ENCODE data around the gene HSPG2.

HSPG2 gene

GRCh38 chr1:21879928-21880618, 57.0 kb downstream of the HSPG2 start:
- DNase-seq (ENCODE audit: low spot score): no peak

DNA sequence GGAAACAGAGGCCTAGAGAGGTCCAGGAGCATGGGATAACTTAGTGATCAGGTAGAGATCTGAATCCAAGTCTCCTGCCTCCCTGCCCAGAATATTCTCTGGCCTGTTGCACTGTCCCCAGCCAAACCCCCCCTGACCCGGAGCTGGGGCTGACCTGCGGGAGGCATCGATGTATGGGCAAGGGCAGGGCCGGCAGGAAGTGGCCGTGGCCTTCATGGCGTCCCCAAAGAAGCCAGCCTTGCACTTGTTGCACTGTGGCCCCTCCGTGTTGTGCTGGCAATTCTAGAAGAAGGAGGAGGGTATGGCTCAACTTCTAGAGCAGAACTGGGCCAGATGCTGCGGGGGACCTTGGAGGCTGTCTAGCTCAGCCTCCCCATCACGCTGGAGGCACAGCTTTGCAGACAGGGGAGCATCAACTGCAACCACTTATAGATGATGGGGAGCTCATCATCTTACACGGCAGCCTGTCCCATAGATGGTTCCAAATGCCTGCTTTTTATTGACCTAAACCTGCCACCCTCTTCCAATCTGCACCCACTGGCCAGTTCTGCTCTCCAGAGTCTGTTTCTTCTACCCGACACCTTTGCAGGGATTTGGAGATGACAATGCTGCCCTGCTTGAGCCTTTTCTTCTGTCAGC, 58.2 kb downstream of the HSPG2 start:
- no peak for DNase-seq (ENCODE audit: low spot score)

DNA sequence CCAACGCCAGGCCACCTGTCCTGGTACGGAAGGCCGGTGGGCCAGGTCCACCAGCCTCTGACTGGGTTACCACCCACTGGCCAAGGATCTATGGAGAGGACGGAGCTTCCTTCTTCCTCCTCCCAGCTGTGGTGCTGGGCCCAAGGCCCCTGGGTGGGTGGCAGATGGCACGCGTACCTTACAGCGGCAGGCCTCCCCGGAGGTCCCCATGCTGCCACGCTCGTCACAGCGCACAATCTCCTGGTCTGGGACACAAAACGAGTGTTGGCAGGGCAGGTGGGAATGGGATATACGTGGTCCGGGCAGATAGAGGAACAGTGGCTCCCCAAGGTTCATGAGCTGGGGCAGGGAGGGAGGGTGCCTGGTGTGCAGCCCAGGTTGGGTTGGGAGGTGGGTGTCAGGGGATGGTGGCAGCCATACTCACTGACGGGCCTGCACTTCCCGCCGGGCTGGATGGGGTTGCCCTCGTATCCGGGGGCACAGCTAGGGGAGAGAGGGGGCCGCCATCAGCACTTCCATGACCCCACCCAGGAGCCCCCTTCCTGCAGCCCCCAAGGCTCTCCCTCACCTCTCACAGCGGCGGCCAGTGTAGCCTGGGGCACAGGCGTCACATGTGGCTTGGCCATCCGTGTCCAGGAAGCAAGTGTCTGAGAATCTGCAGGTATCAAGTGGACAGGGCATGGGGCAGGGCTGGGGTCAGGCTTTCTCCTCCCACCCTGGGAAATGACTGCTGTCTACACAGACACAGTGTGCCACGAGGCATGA, 58.9 kb downstream of the HSPG2 start:
- no peak for DNase-seq (ENCODE audit: low spot score)

GRCh38 chr1:21876267-21876666, 60.8 kb downstream of the HSPG2 start:
- DNase-seq (ENCODE audit: low spot score): no peak

GRCh38 chr1:21875621-21876063, 61.5 kb downstream of the HSPG2 start:
- DNase-seq (ENCODE audit: low spot score): no peak

GRCh38 chr1:21874778-21875547, 62.1 kb downstream of the HSPG2 start:
- no peak for DNase-seq (ENCODE audit: low spot score)

- DNase-seq (ENCODE audit: low spot score): no peak
Measured at GRCh38 chr1:21874328-21874727, 62.8 kb downstream of the HSPG2 start.

DNA sequence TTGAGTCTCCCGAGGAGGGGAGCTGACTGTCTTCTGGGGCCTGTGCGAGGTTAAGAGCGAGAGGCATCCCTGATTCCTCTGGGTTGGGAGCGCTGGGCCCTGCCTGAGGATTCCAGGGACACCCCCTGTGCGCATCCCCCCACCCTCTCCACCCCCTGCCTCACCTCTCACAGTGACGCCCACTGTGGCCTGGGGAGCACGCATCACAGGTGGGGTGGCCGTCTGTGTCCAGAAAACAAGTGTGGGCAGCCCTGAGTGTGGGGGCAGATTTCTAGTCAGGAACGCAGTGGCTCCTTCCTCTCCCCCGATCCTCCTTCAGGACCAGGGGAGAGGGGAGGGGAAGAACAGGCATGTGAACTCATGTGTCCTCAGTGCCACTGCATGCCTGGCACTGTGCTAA, 63.3 kb downstream of the HSPG2 start:
- no peak for DNase-seq (ENCODE audit: low spot score)

GRCh38 chr1:21873174-21873573, 63.9 kb downstream of the HSPG2 start:
- DNase-seq (ENCODE audit: low spot score): no peak

DNA sequence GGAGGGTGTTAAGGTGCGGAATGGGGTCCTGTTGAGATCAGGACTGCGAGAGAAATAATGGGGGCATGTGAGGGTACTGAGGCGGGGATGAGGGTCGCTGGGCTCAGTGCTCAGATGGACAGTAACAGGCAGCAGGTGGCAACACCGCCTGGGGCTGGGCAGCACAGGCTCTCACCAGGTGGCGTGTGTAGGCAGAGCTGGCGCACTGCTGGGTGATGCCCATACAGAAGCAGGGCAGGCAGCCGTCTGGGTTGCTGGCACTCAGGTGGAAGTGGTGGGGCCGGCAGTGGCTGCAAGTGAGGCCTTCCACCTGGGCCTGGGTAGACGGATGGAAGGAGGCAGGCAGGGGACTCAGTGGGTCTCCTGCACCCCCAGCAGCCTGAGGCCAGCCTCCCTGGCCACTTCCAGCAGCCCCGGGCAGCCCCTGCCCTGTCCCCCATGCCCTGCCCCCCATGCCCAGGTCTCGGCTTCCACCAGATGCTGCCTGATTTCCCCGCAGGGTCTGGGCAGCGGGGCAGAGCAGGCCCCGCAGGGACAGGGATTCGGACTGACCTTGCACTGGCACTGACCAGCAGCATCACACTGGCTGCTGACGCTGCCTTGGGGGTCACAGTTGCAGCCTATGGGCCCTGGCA, 64.5 kb downstream of the HSPG2 start:
- DNase-seq (ENCODE audit: low spot score): no peak

DNA sequence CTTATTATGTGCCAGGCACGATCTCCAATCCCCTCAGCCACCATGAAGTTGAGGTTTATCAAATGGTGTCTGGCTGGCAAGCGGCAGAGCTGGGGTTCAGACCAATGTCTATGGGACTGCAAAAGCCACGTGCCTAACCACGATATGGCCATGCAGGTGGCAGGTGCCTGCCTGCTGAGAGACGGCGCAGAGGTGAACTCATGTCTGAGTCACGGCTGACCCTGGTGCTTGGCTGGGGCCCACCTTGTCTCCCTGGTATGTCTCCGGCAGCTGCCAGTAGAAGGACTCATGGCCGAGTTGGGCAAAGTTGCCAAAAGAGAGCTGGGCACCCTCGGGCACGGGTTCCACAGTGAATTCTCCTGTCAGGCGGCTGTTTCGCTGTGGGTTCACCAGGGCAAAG, 65.2 kb downstream of the HSPG2 start:
- no peak for DNase-seq (ENCODE audit: low spot score)

DNA sequence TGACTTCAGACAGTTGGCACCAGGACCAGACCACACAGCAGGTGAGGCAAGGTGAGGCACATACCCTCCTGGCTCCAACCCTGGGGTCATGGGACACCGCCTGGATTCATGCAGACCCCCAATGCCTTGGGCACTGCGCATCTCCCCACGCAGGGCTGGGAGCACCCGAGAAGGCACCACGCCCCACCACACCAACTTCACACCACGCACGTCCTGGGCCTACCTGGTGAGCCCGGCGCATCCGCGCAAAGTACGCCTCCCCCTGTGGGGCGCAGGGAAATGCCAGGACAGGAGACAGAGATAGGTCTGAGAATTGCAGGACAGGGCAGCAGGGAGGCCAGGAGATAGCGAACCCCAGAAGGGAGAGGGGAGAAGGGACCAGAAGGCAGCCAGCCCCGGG, 66.5 kb downstream of the HSPG2 start:
- DNase-seq (ENCODE audit: low spot score): no peak

GRCh38 chr1:21869620-21870121, 67.4 kb downstream of the HSPG2 start:
- peak; percentile 44 for DNase-seq (ENCODE audit: low spot score)

- no peak for DNase-seq (ENCODE audit: low spot score)
Measured at GRCh38 chr1:21868941-21869454, 68.1 kb downstream of the HSPG2 start.

DNA sequence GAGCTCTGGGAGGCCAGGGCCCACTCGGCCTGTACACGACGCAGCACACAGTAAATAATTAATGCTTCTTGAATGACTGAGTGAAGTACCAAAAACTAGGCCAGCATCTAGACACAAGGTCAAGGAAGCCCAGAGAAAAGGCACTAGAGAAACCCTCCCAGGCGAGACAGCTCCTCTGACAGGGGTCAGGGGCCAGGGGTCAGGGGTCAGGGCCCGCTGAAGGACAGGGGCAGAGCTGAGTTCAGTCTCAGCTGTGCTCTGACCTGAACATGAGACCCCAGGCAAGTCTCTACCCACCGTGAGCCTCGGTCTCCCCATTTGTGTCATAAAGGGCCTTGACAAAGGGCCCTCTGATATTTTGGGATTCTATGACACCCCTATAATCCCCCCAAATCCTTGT, 68.6 kb downstream of the HSPG2 start:
- DNase-seq (ENCODE audit: low spot score): no peak

GRCh38 chr1:21867451-21867996, 69.6 kb downstream of the HSPG2 start:
- DNase-seq (ENCODE audit: low spot score): no peak

GRCh38 chr1:21866707-21867043, 70.4 kb downstream of the HSPG2 start:
- no peak for DNase-seq (ENCODE audit: low spot score)

- no peak for DNase-seq (ENCODE audit: low spot score)
Measured at GRCh38 chr1:21865943-21866706, 71.0 kb downstream of the HSPG2 start.

DNA sequence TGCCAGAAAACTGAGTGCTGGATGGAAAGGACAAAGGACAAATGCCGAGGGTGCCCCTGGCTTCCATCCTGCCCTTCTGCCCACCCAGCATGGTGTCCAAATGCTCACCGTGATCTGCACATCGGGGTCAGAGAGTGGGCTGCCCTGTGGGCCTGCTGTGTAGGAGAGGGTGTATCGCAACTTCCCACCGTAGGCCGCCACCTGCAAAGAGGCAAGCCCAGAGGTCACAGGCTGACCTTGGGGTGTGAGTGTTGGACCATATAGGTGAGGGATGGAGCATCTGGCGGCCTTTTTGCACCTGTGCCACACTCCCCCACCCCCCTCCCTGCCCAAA, 71.5 kb downstream of the HSPG2 start:
- DNase-seq (ENCODE audit: low spot score): no peak

DNA sequence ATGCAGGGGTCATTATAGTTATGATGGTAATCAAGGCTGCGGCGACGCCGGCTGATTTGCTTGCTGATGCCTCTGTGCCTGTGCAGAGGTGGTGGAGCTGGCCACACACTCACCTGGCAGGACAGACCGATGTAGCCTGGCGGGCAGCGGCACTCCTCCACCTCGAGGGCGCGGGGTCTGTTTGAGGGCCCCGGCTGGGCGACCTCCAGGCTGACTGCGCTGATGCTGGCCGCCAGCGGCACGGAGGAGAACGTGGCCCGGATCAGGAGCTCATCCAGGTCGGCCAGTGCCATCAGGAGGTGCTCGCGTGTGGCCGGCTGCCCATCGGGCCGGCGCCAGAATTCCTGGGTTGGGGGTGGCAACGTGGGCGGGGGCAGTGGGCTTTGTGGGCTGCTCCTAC, 72.4 kb downstream of the HSPG2 start:
- DNase-seq (ENCODE audit: low spot score): no peak

DNA sequence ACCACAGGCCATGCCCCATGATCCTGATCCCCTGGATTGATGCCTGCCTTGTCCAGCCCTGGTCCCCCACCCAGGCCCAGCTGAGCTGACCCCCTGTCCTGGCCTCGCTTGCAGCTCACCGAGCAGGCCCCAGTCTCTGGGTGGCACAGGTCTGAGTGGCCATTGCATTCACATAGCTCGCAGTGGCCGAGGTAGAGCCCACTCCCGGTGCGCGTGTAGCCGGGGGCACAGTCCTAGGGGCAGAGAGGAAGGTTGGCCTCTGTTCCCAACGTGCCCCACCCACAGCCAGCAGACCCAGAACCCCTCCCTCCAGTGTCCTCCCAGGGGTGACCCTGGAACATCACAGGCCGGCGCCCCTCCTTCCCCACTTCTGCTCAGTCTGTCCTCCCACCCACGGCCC, 73.1 kb downstream of the HSPG2 start:
- no peak for DNase-seq (ENCODE audit: low spot score)

All from HuH-7.5 (cell line).